SK-N-SH (cell line): ENCODE measurements around the gene PFDN5.

ENCODE experiments used
- EP300 ChIP-seq, 2 experiments: IDR thresholded peaks; 2 replicates each; pipeline versions ENCODE4 v1.4.0 to v1.6.1; 2012; ENCODE audit warnings: borderline replicate concordance in 1 of 2, low read depth in 1 of 2, low read length in 1 of 2
- EZH2phosphoT487 ChIP-seq: fragments of 200-600 bp; sonication (generic); IDR thresholded peaks from 2 replicates; pipeline ENCODE4 v1.6.1; 2017; ENCODE audit warnings: low read depth, mixed run types, mild to moderate bottlenecking, antibody characterized with exemption, moderate library complexity, borderline replicate concordance
- GABPA ChIP-seq: IDR thresholded peaks from 2 replicates; pipeline ENCODE4 v1.4.0; 2012; ENCODE audit warnings: low read depth, mild to moderate bottlenecking
- JUND ChIP-seq: IDR thresholded peaks from 2 replicates; pipeline ENCODE4 v1.4.0; 2012
- POLR2AphosphoS5 ChIP-seq: IDR thresholded peaks from 2 replicates; pipeline ENCODE4 v1.6.1; 2012; ENCODE audit warnings: low read depth, low read length
- RAD21 ChIP-seq: IDR thresholded peaks from 2 replicates; pipeline ENCODE4 v1.6.1; 2012; ENCODE audit warnings: mild to moderate bottlenecking, low read length
- RFX5 ChIP-seq: IDR thresholded peaks from 2 replicates; pipeline ENCODE4 v1.6.1; 2012; ENCODE audit warnings: mild to moderate bottlenecking, improper control_type of control experiment, low read length
- RXRA ChIP-seq: IDR thresholded peaks from 2 replicates; pipeline ENCODE4 v1.4.0; 2012; ENCODE audit warnings: low read depth, mild to moderate bottlenecking, borderline replicate concordance
- TAF1 ChIP-seq: IDR thresholded peaks from 2 replicates; pipeline ENCODE4 v1.6.1; 2012; ENCODE audit warnings: low read depth, mild to moderate bottlenecking, low read length, moderate library complexity, borderline replicate concordance
- TCF12 ChIP-seq: IDR thresholded peaks from 2 replicates; pipeline ENCODE4 v1.4.0; 2012
- TF ChIP-seq, protein P1 (sequence below): fragments of 200-600 bp; sonication (generic); IDR thresholded peaks from 2 replicates; pipeline ENCODE4 v1.6.1; 2017; ENCODE audit warnings: antibody characterized with exemption, mild to moderate bottlenecking, moderate library complexity
- TF ChIP-seq, protein P2 (sequence below): fragments of 150-350 bp; IDR thresholded peaks from 2 replicates; pipeline ENCODE4 v1.6.1; 2017; ENCODE audit warnings: antibody characterized with exemption, low read length, low read depth, borderline replicate concordance
- TF ChIP-seq, protein P3 (sequence below): IDR thresholded peaks from 2 replicates; pipeline ENCODE4 v1.6.1; 2012; ENCODE audit warnings: mild to moderate bottlenecking, low read depth, low read length, moderate library complexity

DNA sequence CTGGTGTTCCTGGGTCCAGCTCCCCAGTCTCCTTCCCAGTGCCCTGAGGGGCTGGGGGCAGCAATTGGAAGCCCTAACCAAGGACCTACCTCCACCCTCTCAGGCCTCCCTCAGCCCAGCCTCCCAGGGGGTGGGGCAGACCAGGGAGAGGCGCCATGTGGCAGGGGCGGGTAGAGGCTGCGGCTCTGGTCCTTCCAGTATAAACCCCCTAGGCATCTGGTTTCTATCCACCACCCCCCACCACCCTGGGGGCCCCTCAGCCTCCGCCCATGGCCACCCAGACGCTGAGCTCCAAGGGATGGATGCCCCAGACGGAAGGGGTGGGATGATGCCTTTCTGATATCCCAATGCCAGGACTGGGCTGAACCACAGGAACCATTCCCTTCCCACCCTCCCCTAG, 43.6 kb downstream of the PFDN5 start:
- TF ChIP-seq EP300 (IDR thresholded peaks at IDR 0.05; ENCODE audit: borderline replicate concordance in 1 of 2, low read depth in 1 of 2, low read length in 1 of 2) (no peak), RAD21 (no peak), TAF1 (no peak), EZH2phosphoT487 (no peak), POLR2AphosphoS5 (no peak), GABPA (no peak), JUND (no peak), RFX5 (no peak), TCF12 (no peak), RXRA (no peak)
- TF ChIP-seq, protein P1, sequence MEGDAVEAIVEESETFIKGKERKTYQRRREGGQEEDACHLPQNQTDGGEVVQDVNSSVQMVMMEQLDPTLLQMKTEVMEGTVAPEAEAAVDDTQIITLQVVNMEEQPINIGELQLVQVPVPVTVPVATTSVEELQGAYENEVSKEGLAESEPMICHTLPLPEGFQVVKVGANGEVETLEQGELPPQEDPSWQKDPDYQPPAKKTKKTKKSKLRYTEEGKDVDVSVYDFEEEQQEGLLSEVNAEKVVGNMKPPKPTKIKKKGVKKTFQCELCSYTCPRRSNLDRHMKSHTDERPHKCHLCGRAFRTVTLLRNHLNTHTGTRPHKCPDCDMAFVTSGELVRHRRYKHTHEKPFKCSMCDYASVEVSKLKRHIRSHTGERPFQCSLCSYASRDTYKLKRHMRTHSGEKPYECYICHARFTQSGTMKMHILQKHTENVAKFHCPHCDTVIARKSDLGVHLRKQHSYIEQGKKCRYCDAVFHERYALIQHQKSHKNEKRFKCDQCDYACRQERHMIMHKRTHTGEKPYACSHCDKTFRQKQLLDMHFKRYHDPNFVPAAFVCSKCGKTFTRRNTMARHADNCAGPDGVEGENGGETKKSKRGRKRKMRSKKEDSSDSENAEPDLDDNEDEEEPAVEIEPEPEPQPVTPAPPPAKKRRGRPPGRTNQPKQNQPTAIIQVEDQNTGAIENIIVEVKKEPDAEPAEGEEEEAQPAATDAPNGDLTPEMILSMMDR, result no peak
- TF ChIP-seq, protein P2, sequence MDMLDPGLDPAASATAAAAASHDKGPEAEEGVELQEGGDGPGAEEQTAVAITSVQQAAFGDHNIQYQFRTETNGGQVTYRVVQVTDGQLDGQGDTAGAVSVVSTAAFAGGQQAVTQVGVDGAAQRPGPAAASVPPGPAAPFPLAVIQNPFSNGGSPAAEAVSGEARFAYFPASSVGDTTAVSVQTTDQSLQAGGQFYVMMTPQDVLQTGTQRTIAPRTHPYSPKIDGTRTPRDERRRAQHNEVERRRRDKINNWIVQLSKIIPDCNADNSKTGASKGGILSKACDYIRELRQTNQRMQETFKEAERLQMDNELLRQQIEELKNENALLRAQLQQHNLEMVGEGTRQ, result no peak
- TF ChIP-seq, protein P3, sequence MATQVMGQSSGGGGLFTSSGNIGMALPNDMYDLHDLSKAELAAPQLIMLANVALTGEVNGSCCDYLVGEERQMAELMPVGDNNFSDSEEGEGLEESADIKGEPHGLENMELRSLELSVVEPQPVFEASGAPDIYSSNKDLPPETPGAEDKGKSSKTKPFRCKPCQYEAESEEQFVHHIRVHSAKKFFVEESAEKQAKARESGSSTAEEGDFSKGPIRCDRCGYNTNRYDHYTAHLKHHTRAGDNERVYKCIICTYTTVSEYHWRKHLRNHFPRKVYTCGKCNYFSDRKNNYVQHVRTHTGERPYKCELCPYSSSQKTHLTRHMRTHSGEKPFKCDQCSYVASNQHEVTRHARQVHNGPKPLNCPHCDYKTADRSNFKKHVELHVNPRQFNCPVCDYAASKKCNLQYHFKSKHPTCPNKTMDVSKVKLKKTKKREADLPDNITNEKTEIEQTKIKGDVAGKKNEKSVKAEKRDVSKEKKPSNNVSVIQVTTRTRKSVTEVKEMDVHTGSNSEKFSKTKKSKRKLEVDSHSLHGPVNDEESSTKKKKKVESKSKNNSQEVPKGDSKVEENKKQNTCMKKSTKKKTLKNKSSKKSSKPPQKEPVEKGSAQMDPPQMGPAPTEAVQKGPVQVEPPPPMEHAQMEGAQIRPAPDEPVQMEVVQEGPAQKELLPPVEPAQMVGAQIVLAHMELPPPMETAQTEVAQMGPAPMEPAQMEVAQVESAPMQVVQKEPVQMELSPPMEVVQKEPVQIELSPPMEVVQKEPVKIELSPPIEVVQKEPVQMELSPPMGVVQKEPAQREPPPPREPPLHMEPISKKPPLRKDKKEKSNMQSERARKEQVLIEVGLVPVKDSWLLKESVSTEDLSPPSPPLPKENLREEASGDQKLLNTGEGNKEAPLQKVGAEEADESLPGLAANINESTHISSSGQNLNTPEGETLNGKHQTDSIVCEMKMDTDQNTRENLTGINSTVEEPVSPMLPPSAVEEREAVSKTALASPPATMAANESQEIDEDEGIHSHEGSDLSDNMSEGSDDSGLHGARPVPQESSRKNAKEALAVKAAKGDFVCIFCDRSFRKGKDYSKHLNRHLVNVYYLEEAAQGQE, result no peak
